Upper lobe of left lung (tissue), 6 donors: ENCODE results near the gene CSF2RB. TPM values are rescaled to one million over a fixed set of nuclear protein-coding genes. Genes with fewer than 3 reads are reported as not detected.
A peak's percentile ranks its signal among the peaks of the same experiment; 100 is the strongest.

Experiments
- ATAC-seq, 2 donors: fragments of 200-7000 bp; cut with Tn5 transposase; one replicate each; pipeline ENCODE4 v1.9.1; 2022; ENCODE audit warnings: mild to moderate bottlenecking in 2 of 2, moderate library complexity in 2 of 2; ENCODE audit not compliant: low FRiP score in 2 of 2
- DNase-seq, 2 donors: peaks; one replicate each; pipeline ENCODE4 v3.0.0-alpha.2; 2019 to 2020
- H3K27ac ChIP-seq, 4 donors: fragments of 200-600 bp; sonication (generic); one replicate each; pipeline ENCODE4 v1.5.1; 2016 to 2019
- H3K27me3 ChIP-seq, 4 donors: fragments of 200-600 bp; sonication (generic); one replicate each; pipeline ENCODE4 v1.5.1; 2017 to 2019
- H3K36me3 ChIP-seq, 4 donors: fragments of 200-600 bp; sonication (generic); one replicate each; pipeline ENCODE4 v1.5.1; 2016 to 2019
- H3K4me1 ChIP-seq, 4 donors: fragments of 200-600 bp; sonication (generic); one replicate each; pipeline ENCODE4 v1.5.1; 2018 to 2019
- H3K4me3 ChIP-seq, 4 donors: fragments of 200-600 bp; sonication (generic); one replicate each; pipeline ENCODE4 v1.5.1; 2017 to 2019; ENCODE audit warnings: mild to moderate bottlenecking in 2 of 4, moderate library complexity in 1 of 4
- H3K9me3 ChIP-seq, 4 donors: fragments of 200-600 bp; sonication (generic); one replicate each; pipeline ENCODE4 v1.5.1; 2018 to 2019
- EP300 ChIP-seq, 4 donors: sonication (generic); formaldehyde crosslinking; IDR thresholded peaks; one replicate each; pipeline ENCODE4 v1.5.1; 2017; ENCODE audit warnings: antibody characterized with exemption in 4 of 4, control low read depth in 2 of 4
- POLR2A ChIP-seq, 4 donors: fragments of 450-650 bp; IDR thresholded peaks; one replicate each; pipeline ENCODE4 v1.5.1; 2016 to 2017; ENCODE audit warnings: antibody characterized with exemption in 4 of 4, mild to moderate bottlenecking in 2 of 4
- POLR2AphosphoS5 ChIP-seq, 2 donors: sonication (generic); formaldehyde crosslinking; IDR thresholded peaks; one replicate each; pipeline ENCODE4 v1.5.1; 2017; ENCODE audit warnings: antibody characterized with exemption in 2 of 2
- whole genome bisulfite sequencing, 2 donors: methylation state at CpG; one replicate each; pipeline ENCODE4 v1.1.5; 2017 to 2018; 5-methylcytosine and 5-hydroxymethylcytosine counted together
- total RNA-seq, 6 donors: library from RNA; depleted of rRNA in 4 of 6; stranded (reverse); fragments of >200 nt in 4 of 6; gene quantifications; one replicate each; pipeline versions ENCODE4 v1.1.0 to v1.2.1, GENCODE V29; 2016 to 2021
- TF ChIP-seq, protein P1 (sequence below), 6 experiments: fragments of 450-650 bp in 4 of 6; fragments of 200-600 bp in 2 of 6; sonication (generic) in 2 of 6; IDR thresholded peaks; one replicate each; pipeline ENCODE4 v1.5.1; 2016 to 2019; ENCODE audit warnings: antibody characterized with exemption in 6 of 6
- donor health status: DM: no; HTN: no; CAD: no; lungs with moderate emphysema.
- donor health status: DM: no; HTN: yes; CAD: no; lungs with severe emphysema.

The CSF2RB gene
- total RNA-seq, 6 donors from 2014 or later = 8.2 to 43.0 (median 24.2) TPM

DNA sequence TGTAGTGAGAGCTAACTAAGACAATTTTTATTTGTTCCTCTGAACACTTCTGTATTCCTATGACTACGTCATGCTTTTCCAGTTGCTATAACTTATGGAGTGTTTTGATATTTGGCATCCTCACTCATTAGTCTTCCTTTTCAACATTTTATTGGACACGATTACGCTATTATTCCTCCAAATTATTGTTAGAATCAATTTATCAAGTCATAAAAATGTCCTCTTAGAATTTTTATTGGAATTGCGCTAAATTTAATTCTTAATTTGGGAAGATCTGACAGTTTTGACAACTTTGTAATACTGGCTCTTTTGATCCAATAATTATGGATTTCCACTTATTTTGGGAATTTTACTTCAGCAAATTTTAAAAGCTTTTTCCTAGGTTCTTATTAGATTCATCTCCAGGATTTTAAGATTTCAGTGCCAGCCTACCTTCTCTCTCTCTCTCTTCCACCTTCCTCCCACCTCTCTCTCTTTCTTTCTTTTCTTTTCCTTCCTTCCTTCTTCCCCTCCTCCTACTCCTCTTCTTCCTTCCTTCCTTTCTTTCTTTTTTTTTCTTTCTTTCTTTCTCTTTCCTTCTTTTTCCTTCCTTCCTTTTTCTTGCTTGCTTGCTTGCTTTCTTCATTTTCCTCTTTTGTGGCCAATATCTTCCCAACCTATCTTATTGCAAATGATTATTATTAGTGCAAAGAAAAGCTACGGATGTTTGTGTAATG lies 55.0 kb downstream of the CSF2RB start:
- no peak overlapping the region for H3K4me3 ChIP-seq
- H3K4me1 ChIP-seq = no peaks in the 10 kb centered on the region
- no peaks in the 10 kb centered on the region for H3K27me3 ChIP-seq
- no peaks in the 10 kb centered on the region for H3K36me3 ChIP-seq
- WGBS, 2 donors = 83 to 87% methylated on average over 5 of the region's 5 CpGs
- H3K9me3 ChIP-seq = no peaks in the 10 kb centered on the region
- ATAC-seq (no peak), DNase-seq (no peak)
- no peak overlapping the region for H3K27ac ChIP-seq
- TF ChIP-seq EP300 (IDR thresholded peaks at IDR 0.05) (no peak), POLR2AphosphoS5 (IDR thresholded peaks at IDR 0.05) (no peak), POLR2A (IDR thresholded peaks at IDR 0.05) (no peak)
- TF ChIP-seq, protein P1, sequence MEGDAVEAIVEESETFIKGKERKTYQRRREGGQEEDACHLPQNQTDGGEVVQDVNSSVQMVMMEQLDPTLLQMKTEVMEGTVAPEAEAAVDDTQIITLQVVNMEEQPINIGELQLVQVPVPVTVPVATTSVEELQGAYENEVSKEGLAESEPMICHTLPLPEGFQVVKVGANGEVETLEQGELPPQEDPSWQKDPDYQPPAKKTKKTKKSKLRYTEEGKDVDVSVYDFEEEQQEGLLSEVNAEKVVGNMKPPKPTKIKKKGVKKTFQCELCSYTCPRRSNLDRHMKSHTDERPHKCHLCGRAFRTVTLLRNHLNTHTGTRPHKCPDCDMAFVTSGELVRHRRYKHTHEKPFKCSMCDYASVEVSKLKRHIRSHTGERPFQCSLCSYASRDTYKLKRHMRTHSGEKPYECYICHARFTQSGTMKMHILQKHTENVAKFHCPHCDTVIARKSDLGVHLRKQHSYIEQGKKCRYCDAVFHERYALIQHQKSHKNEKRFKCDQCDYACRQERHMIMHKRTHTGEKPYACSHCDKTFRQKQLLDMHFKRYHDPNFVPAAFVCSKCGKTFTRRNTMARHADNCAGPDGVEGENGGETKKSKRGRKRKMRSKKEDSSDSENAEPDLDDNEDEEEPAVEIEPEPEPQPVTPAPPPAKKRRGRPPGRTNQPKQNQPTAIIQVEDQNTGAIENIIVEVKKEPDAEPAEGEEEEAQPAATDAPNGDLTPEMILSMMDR (IDR thresholded peaks at IDR 0.05) = no peak

DNA sequence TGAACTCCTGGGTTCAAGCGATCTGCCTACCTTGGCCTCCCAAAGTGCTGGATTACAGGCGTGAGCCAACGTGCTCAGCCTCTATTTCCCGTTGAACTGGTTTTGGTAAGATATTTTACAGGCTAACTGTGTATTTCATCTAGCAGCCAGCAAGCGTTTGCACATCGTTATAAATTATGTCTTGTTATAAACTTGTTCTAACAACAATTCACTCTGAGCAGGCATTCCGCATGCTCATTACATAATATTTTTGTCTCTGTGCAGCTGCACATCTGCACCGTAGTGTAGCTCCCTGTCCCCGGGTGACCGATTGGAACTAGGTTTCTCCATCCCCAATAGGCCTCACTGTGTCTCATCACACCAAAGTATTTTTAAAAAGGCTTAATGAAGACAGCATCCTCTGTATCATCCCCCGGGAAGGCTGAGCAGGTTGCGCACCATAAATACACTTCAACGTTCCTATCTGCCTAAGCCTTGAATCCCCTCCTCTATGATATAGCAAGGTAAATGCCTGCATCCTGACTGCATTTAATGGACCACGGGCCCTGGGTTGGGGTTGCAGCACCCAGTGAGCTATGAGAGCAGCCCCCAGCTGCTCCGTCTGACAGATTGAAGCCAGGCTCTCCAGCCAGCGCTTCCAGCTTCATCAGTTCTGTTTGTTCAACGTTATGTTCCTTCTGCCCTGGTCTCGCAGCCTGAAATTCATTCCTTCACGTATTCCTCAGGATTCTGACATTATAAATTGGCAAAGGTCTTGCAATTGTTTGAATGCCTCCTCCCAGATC lies 58.1 kb downstream of the CSF2RB start:
- Histone ChIP-seq H3K27ac (no peak overlapping the region), H3K4me3 (no peak overlapping the region), H3K27me3 (no peaks in the 10 kb centered on the region), H3K9me3 (no peaks in the 10 kb centered on the region), H3K4me1 (no peaks in the 10 kb centered on the region), H3K36me3 (no peaks in the 10 kb centered on the region)
- DNase-seq = no peak
- TF ChIP-seq POLR2A (IDR thresholded peaks at IDR 0.05) (no peak), EP300 (IDR thresholded peaks at IDR 0.05) (no peak), POLR2AphosphoS5 (IDR thresholded peaks at IDR 0.05) (no peak)
- TF ChIP-seq, protein P1 (IDR thresholded peaks at IDR 0.05) = no peak
- ATAC-seq = no peak
- WGBS, 2 donors = 72 to 75% methylated on average over 18 to 19 of the region's 19 CpGs

DNA sequence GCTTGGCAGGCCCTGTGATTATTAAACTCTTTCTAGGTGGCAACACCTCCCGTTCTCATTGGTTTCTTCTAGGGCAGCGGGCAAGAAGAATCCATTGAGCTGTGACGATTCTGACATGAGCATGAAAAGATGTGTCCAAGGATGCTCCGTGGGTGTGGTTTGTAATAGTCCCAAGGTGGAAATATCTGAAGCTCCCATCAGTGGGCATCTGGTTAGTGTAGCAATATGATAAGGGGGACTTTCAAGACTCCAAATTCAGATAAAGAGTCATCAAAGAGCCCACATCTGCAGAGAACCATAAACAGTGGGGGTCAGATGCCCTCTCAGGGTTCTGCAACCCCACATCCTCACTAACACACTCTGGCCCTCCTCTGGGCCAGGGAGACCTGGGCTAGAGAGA lies 63.2 kb downstream of the CSF2RB start:
- ATAC-seq (no peak), DNase-seq (no peak)
- no peaks in the 10 kb centered on the region for H3K27me3 ChIP-seq
- H3K9me3 ChIP-seq = no peaks in the 10 kb centered on the region
- no peak overlapping the region for H3K4me3 ChIP-seq
- no peak overlapping the region for H3K27ac ChIP-seq
- WGBS, 2 donors = 90 to 92% methylated on average over 4 of the region's 4 CpGs
- TF ChIP-seq POLR2AphosphoS5 (IDR thresholded peaks at IDR 0.05) (no peak), POLR2A (IDR thresholded peaks at IDR 0.05) (no peak), EP300 (IDR thresholded peaks at IDR 0.05) (no peak)
- TF ChIP-seq, protein P1 (IDR thresholded peaks at IDR 0.05) = no peak
- peaks cover 3 to 12% (median 6%) of the 10 kb centered on the region in 4 donors for H3K4me1 ChIP-seq
- H3K36me3 ChIP-seq = no peaks in the 10 kb centered on the region

DNA sequence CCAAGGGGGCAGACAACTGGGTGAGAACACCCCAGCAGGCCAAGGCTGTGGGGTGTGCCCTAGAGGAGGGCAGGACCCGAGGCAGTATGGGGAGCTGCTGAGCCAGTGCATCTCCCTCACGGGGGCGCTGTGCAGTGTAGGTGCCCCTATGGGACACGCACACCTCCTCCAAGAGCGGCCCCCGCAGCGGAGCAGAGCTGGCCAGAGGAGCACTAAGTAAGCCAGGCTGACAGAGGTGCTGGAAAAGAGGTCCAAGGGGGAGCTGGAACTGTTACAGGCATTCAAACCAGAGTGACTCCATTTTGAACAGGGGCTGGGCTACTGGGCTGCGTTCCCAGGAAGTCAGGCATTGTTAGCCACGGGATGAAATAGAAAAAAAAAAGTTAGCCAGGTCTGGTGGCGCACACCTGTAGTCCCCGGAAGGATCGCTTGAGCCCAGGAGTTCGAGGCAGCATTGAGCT lies 64.0 kb downstream of the CSF2RB start:
- no peaks in the 10 kb centered on the region for H3K27me3 ChIP-seq
- H3K27ac ChIP-seq = peak overlapping the region in 3 of 4 donors; percentile 4 to 77 (median 7)
- H3K36me3 ChIP-seq = no peaks in the 10 kb centered on the region
- H3K4me3 ChIP-seq = peak overlapping the region; percentile 24 to 48 (median 42)
- H3K4me1 ChIP-seq = peaks cover 3 to 12% (median 6%) of the 10 kb centered on the region in 4 donors
- 18 to 26% methylated on average over 12 to 13 of the region's 13 CpGs for WGBS, 2 donors
- peak; percentile 83 to 87 for DNase-seq
- no peaks in the 10 kb centered on the region for H3K9me3 ChIP-seq
- TF ChIP-seq POLR2AphosphoS5 (IDR thresholded peaks at IDR 0.05) (no peak), POLR2A (IDR thresholded peaks at IDR 0.05) (no peak)
- TF ChIP-seq, protein P1 (IDR thresholded peaks at IDR 0.05) = peak in 5 of 6 experiments; percentile 39 to 70 (median 58)
- ATAC-seq = peak; percentile 79 to 82
